Stimulated activated CD4-positive, alpha-beta T cell treated with anti-CD3 and anti-CD28 coated beads, Interleukin-15, amount 100 ng/mL, for 24 hours (primary cell): ENCODE results near the gene GCC2.
"Not testable (repeated sequence)": the region's sequence is repeated elsewhere in the genome, so short reads cannot be mapped to it uniquely, and the experiment has no call there.

Experiments used
- DNase-seq: peaks from one replicate; pipeline ENCODE4 v3.0.0-alpha.2; 2020

The GCC2 gene

GRCh38 chr2:108446703-108447102 is 2.3 kb upstream of the GCC2 start:
- DNase-seq: no peak

- DNase-seq: no peak
These were observed 894 bp upstream of the GCC2 start for GRCh38 chr2:108447947-108448677.

GRCh38 chr2:108449410-108450130 is 564 bp downstream of the GCC2 start:
- DNase-seq: peak; percentile 39

GRCh38 chr2:108450863-108451262 is 1.9 kb downstream of the GCC2 start:
- DNase-seq: no peak

GRCh38 chr2:108451976-108452375 is 3.0 kb downstream of the GCC2 start:
- DNase-seq: no peak

- DNase-seq: not testable (repeated sequence)
These were observed 4.5 kb downstream of the GCC2 start for GRCh38 chr2:108453530-108453929.

GRCh38 chr2:108454440-108454839 is 5.4 kb downstream of the GCC2 start:
- DNase-seq: no peak

- DNase-seq: no peak
These were observed 6.6 kb downstream of the GCC2 start for GRCh38 chr2:108455571-108455970.

- DNase-seq: no peak
These were observed 9.1 kb downstream of the GCC2 start for GRCh38 chr2:108458082-108458481.

GRCh38 chr2:108459441-108459840 is 10.4 kb downstream of the GCC2 start:
- no peak for DNase-seq

- no peak for DNase-seq
These were observed 11.5 kb downstream of the GCC2 start for GRCh38 chr2:108460345-108461037.

- DNase-seq: no peak
These were observed 28.1 kb downstream of the GCC2 start for GRCh38 chr2:108477099-108477498.

GRCh38 chr2:108485253-108485652 is 36.2 kb downstream of the GCC2 start:
- no peak for DNase-seq

- no peak for DNase-seq
These were observed 41.6 kb downstream of the GCC2 start for GRCh38 chr2:108490506-108491122.

GRCh38 chr2:108491848-108492247 is 42.8 kb downstream of the GCC2 start:
- no peak for DNase-seq

- DNase-seq: no peak
These were observed 43.4 kb downstream of the GCC2 start for GRCh38 chr2:108492364-108492763.

- not testable (repeated sequence) for DNase-seq
These were observed 47.2 kb downstream of the GCC2 start for GRCh38 chr2:108496167-108496566.

- not testable (repeated sequence) for DNase-seq
These were observed 58.6 kb downstream of the GCC2 start for GRCh38 chr2:108507620-108508019.

GRCh38 chr2:108512431-108512830 is 63.4 kb downstream of the GCC2 start:
- not testable (repeated sequence) for DNase-seq

- not testable (repeated sequence) for DNase-seq
These were observed 65.5 kb downstream of the GCC2 start for GRCh38 chr2:108514478-108514877.

GRCh38 chr2:108524688-108525087 is 75.7 kb downstream of the GCC2 start:
- not testable (repeated sequence) for DNase-seq

GRCh38 chr2:108525258-108525657 is 76.3 kb downstream of the GCC2 start:
- DNase-seq: not testable (repeated sequence)

GRCh38 chr2:108531674-108532055 is 82.7 kb downstream of the GCC2 start:
- DNase-seq: no peak
